Measurements from ENCODE around the gene LMAN2L.

LMAN2L gene

DNA sequence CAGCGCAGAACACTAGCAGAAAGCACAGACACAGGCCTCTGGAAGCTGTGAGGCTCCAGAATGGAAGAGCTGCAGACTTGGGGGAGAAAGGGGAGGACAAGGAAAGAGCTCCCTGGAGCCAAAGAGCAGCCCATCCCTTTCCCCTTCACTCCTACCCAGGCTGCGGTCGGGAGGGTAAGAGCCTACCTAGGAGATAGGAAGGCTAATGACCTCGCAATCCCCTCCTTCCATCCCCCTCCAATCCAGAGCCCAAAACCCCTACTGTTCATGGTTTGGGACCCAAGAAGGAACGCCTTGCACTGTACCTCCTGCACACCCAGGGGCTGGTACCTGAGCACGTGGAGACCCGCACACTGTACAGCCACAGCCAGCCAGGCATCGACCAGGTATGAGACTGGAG is 39.8 kb downstream of the LMAN2L start:
- H3K4me3 ChIP-seq (ENCODE audit: low read depth, low read length): no peak overlapping the region
- in situ Hi-C loops (cut with HindIII; ENCODE audit: low sequenced_read_pairs): no loop called here
- no peak for DNase-seq (ENCODE audit: low read depth, low spot score)
- TF ChIP-seq, protein P1, sequence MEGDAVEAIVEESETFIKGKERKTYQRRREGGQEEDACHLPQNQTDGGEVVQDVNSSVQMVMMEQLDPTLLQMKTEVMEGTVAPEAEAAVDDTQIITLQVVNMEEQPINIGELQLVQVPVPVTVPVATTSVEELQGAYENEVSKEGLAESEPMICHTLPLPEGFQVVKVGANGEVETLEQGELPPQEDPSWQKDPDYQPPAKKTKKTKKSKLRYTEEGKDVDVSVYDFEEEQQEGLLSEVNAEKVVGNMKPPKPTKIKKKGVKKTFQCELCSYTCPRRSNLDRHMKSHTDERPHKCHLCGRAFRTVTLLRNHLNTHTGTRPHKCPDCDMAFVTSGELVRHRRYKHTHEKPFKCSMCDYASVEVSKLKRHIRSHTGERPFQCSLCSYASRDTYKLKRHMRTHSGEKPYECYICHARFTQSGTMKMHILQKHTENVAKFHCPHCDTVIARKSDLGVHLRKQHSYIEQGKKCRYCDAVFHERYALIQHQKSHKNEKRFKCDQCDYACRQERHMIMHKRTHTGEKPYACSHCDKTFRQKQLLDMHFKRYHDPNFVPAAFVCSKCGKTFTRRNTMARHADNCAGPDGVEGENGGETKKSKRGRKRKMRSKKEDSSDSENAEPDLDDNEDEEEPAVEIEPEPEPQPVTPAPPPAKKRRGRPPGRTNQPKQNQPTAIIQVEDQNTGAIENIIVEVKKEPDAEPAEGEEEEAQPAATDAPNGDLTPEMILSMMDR (IDR thresholded peaks at IDR 0.05; ENCODE audit: low read depth, low read length): no peak

DNA sequence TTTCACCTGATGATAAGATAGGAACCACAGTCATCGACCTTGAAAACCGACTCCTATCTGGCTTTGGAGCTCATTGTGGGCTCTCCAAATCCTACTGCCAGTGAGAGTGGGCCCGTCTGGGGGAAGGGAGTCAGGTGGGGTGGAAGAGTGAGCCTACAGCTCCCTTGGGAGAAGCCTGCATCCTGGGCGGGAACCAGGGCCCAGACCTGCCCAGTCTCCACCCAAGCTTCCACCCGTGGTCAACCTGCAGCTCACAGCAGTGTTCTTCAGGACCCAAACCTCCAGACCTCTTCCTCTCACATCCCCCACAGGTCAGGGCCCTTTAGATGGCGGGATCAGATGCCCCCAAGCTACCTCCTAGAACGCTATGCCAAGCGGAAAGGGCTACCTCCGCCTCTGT is 40.2 kb downstream of the LMAN2L start:
- in situ Hi-C loops (cut with HindIII; ENCODE audit: low sequenced_read_pairs): loop anchor here (25.0 kb wide), 1 partner anchor 113 kb away; the partner anchor contains the start of gene CNNM3
- no peak for DNase-seq (ENCODE audit: low read depth, low spot score)
- TF ChIP-seq, protein P1 (IDR thresholded peaks at IDR 0.05; ENCODE audit: low read depth, low read length): no peak
- H3K4me3 ChIP-seq (ENCODE audit: low read depth, low read length): no peak overlapping the region

DNA sequence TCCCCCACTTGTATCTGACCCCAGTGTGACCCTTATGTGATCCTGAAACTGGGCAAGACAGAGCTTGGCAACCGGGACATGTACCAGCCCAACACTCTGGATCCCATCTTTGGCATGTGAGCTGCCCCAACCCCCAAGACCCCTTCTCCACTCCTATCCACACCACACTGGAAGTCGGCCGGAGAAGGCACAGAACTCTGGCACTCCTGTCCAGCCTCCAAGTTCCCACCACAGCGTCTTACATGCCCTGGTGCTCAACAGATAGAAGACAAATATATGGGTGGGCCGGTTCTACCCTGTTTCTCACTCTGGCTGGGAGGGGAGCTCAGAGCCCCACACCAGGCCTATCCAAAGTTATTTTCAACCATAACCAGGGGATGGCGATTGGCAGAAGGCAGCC is 40.8 kb downstream of the LMAN2L start:
- TF ChIP-seq, protein P1 (IDR thresholded peaks at IDR 0.05; ENCODE audit: low read depth, low read length): no peak
- in situ Hi-C loops (cut with HindIII; ENCODE audit: low sequenced_read_pairs): loop anchor here (25.0 kb wide), 1 partner anchor 113 kb away; the partner anchor contains the start of gene CNNM3
- no peak overlapping the region for H3K4me3 ChIP-seq (ENCODE audit: low read depth, low read length)
- no peak for DNase-seq (ENCODE audit: low read depth, low spot score)

DNA sequence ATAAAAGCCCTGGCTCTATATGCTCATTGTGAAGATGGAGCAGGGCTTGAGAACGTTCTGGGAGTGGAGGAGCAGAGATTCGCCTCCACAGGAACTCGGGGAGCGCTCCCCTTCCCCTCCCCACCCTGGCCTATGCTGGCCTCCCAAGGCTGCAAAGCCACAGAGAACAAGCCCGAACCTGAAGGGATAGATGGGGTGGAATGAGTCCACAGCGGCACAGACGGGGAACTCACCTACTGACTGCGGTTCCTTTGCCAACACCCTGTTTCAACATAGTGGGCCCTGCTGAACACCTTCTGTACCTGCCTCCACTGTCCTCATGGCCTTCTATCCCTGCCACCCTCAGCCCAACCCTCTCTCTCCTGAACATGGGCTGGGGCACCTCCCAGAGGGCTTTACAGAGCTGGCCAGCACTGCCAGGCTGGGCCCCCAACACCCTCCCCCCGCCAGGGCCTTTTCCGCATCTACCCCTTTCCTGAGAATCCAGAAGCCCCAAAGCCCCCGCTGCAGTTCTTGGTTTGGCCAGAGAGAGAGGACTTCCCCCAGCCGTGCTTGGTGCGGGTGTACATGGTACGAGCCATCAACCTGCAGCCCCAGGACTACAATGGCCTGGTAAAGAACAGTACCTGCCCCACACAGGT is 41.5 kb downstream of the LMAN2L start:
- H3K4me3 ChIP-seq (ENCODE audit: low read depth, low read length): no peak overlapping the region
- in situ Hi-C loops (cut with HindIII; ENCODE audit: low sequenced_read_pairs): loop anchor here (25.0 kb wide), 1 partner anchor 114 kb away; the partner anchor contains the start of gene CNNM3
- TF ChIP-seq, protein P1 (IDR thresholded peaks at IDR 0.05; ENCODE audit: low read depth, low read length): no peak
- no peak for DNase-seq (ENCODE audit: low read depth, low spot score)

DNA sequence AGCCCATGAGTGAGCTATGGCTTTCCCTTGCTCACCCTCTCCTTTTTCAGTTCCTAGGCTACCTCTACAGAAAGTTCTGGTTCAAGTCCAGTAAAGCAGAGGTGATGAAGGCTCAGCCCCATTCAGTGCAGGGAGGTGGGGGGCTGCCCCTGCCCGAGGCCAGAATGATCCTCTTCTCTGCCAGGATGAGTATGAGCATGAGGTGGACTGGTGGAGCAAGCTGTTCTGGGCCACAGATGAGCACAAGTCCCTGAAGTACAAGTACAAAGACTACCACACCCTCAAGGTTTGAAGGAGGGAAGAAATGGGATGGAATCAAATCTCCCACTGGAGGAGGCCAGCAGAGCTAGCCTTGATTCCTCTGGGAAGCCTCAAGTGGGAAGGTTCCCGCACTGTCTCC is 42.4 kb downstream of the LMAN2L start:
- TF ChIP-seq, protein P1 (IDR thresholded peaks at IDR 0.05; ENCODE audit: low read depth, low read length): no peak
- DNase-seq (ENCODE audit: low read depth, low spot score): no peak
- in situ Hi-C loops (cut with HindIII; ENCODE audit: low sequenced_read_pairs): loop anchor here (25.0 kb wide), 1 partner anchor 115 kb away; the partner anchor contains the start of gene CNNM3
- no peak overlapping the region for H3K4me3 ChIP-seq (ENCODE audit: low read depth, low read length)

DNA sequence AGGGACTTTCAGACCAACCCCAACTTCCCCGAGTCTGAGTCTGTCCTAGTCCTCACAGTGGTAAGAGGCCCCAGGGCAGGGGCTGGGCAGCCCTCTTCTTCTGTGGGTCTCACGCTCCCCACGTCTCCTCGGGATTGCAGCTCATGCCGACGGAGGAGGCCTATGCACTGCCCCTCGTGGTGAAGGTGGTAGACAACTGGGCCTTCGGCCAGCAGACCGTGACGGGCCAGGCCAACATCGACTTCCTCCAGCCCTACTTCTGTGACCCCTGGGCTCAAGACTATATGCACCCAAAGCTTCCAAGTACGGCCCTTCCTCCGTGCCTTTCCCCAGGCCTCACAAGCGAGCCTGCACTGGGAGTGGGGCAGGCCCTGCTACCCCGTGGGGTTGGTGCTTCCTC is 44.3 kb downstream of the LMAN2L start:
- TF ChIP-seq, protein P1 (IDR thresholded peaks at IDR 0.05; ENCODE audit: low read depth, low read length): no peak
- DNase-seq (ENCODE audit: low read depth, low spot score): no peak
- in situ Hi-C loops (cut with HindIII; ENCODE audit: low sequenced_read_pairs): loop anchor here (25.0 kb wide), 1 partner anchor 117 kb away; the partner anchor contains the start of gene CNNM3

More for the DNA sequence above, 44.3 kb downstream of the LMAN2L start:
- H3K4me3 ChIP-seq (ENCODE audit: low read depth, low read length): no peak overlapping the region

Measured in astrocyte of the spinal cord (primary cell).